ENCODE results near the gene PTS. TPM values are rescaled to one million over a fixed set of nuclear protein-coding genes. Genes with fewer than 3 reads are reported as not detected.
A peak's percentile ranks its signal among the peaks of the same experiment; 100 is the strongest.

Gene PTS
- total RNA-seq, 1 experiment from 2014 or later = 30.1 TPM

DNA sequence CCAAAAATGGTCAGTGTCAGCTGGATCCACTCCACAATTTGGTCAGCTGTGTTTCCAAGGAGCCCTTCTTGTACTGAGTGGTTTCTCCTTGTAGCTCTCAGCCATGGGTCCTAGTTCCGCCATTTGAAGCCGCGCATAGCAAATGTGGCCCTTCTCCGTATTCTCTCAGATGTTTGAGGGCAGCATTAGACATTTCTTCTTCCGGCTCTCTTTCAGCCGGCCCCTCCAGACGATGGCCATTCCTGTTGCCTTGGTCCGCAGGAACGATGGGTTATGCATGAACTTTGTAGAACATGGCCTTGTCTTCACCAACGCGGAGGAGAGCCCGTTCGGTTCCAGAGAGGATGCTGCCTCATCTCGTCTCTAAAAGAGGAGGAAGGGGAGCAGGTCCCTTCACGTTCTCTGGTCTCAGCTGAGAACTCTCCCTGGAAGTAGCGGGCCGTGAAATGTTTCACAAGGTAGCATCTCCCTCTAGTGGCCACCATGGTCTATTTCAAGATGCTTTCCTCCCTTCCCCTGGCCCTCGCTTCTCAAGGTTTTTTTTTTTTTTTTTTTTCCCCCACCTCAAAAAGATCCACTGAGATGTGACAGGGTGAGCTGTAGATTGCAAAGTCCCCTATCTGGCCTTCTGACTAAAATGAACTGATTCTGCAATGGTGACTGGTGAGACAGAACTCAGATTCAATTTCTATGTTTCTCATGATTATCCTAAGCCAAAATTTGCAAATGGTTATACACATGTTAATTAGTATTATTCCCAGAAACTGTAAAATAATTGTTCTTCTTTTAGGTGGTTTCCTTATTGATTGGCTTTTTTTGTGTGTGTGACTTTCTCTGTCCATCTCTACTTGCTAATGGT lies 54.3 kb downstream of the PTS start:
- DNase-seq (ENCODE audit: low read depth) = peak; percentile 65
- in situ Hi-C loops (cut with HindIII; ENCODE audit: low pct_unique_long_range_greater_than_20kb, low sequenced_read_pairs) = no loop called here

DNA sequence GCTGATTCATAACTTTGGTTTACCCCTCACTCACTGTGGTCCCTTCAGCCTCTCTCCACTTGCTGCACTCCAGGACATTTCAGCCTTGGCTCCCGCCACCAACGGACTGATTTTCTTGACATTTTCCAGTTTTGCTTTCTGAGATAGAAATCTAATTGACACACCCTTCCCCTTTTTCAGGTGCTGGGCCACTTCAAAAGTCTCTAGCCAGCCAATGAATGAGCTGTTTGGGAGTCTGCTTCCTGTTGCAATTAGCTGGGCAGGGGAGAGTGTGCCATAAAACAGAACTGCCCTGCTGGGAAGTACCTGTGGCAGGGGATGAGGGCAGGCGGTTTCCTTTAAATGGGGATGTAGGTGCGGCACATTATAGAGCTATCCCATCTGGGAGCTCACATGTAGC lies 55.5 kb downstream of the PTS start:
- no peak for DNase-seq (ENCODE audit: low read depth)
- in situ Hi-C loops (cut with HindIII; ENCODE audit: low pct_unique_long_range_greater_than_20kb, low sequenced_read_pairs) = no loop called here

Other genes starting within 250 kb of the PTS start
- 28.1 and 35.0 TPM in 2 replicates for gene DLAT, start 201.0 kb upstream of the PTS start, total RNA-seq (2014; rRNA removed; shearing (Covaris generic); ENCODE audit: low replicate concordance)
- gene PIH1D2, start 152.4 kb upstream of the PTS start, total RNA-seq (2014; rRNA removed; shearing (Covaris generic); ENCODE audit: low replicate concordance) = 0.49 and 11.4 TPM in 2 replicates
- gene NKAPD1, start 152.1 kb upstream of the PTS start, total RNA-seq (2014; rRNA removed; shearing (Covaris generic); ENCODE audit: low replicate concordance) = 13.2 and 19.8 TPM in 2 replicates
- gene TIMM8B, start 139.7 kb upstream of the PTS start, total RNA-seq (2014; rRNA removed; shearing (Covaris generic); ENCODE audit: low replicate concordance) = 33.6 and 76.9 TPM in 2 replicates
- 75.6 and 140 TPM in 2 replicates for gene SDHD, start 139.6 kb upstream of the PTS start, total RNA-seq (2014; rRNA removed; shearing (Covaris generic); ENCODE audit: low replicate concordance)
- 119 and 132 TPM in 2 replicates for gene IL18, start 62.3 kb upstream of the PTS start, total RNA-seq (2014; rRNA removed; shearing (Covaris generic); ENCODE audit: low replicate concordance)
- not detected in 2 replicates for gene TEX12, start 59.1 kb upstream of the PTS start, total RNA-seq (2014; rRNA removed; shearing (Covaris generic); ENCODE audit: low replicate concordance)
- gene BCO2, start 50.9 kb upstream of the PTS start, total RNA-seq (2014; rRNA removed; shearing (Covaris generic); ENCODE audit: low replicate concordance) = 8.1 and 8.9 TPM in 2 replicates
- not detected in 2 replicates for gene PLET1, start 34.4 kb downstream of the PTS start, total RNA-seq (2014; rRNA removed; shearing (Covaris generic); ENCODE audit: low replicate concordance)

Data from Caki2 (cell line).